ENCODE data around the gene PRAC1. TPM values are rescaled to one million over a fixed set of nuclear protein-coding genes. Genes with fewer than 3 reads are reported as not detected.

PRAC1 gene
- polyA plus RNA-seq, 1 of the 3 experiments (the other 2 are of a cell fraction) = not detected

- no peak for DNase-seq
- H4K20me1 ChIP-seq (ENCODE audit: insufficient read depth) = no peaks in the 10 kb centered on the region
- H3K27ac ChIP-seq (ENCODE audit: low read depth in 2 of 2, low read length in 1 of 2) = no peak overlapping the region
- ChIA-PET CTCF (interaction anchor here (0.9 to 3.4 kb wide), 7 partner anchors 14 to 293 kb away, joined by 3 to 20 read pairs (median 7); partner anchors contain the start of gene PRAC2), POLR2A (no interaction called here)
- H3K9me2 ChIP-seq = no peaks in the 10 kb centered on the region
- no peaks in the 10 kb centered on the region for H3K4me1 ChIP-seq (ENCODE audit: control insufficient read depth in 1 of 2, insufficient read depth in 2 of 2, low read depth in 1 of 2, low read length in 1 of 2)
- H3K27me3 ChIP-seq (ENCODE audit: insufficient read depth) = peaks cover 98% of the 10 kb centered on the region
- no peaks in the 10 kb centered on the region for H3F3A ChIP-seq (replicated peaks; ENCODE audit: insufficient read depth)
- no peaks in the 10 kb centered on the region for H3K79me2 ChIP-seq (ENCODE audit: insufficient read depth)
- no peak overlapping the region for H3K4me2 ChIP-seq
- H3K9ac ChIP-seq = no peak overlapping the region
- no peak for TF ChIP-seq FOXJ3 (CRISPR knock-in tag; IDR thresholded peaks at IDR 0.05)
- TF ChIP-seq GABPA (IDR thresholded peaks at IDR 0.05; ENCODE audit: low read depth) = no peak
- TF ChIP-seq, protein P1, sequence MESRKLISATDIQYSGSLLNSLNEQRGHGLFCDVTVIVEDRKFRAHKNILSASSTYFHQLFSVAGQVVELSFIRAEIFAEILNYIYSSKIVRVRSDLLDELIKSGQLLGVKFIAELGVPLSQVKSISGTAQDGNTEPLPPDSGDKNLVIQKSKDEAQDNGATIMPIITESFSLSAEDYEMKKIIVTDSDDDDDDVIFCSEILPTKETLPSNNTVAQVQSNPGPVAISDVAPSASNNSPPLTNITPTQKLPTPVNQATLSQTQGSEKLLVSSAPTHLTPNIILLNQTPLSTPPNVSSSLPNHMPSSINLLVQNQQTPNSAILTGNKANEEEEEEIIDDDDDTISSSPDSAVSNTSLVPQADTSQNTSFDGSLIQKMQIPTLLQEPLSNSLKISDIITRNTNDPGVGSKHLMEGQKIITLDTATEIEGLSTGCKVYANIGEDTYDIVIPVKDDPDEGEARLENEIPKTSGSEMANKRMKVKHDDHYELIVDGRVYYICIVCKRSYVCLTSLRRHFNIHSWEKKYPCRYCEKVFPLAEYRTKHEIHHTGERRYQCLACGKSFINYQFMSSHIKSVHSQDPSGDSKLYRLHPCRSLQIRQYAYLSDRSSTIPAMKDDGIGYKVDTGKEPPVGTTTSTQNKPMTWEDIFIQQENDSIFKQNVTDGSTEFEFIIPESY (IDR thresholded peaks at IDR 0.05; ENCODE audit: borderline replicate concordance, low read depth) = no peak
- no peak for TF ChIP-seq FOSL2 (IDR thresholded peaks at IDR 0.05; ENCODE audit: borderline replicate concordance, low read depth)
- no peak for TF ChIP-seq MXI1 (IDR thresholded peaks at IDR 0.05; ENCODE audit: low read depth, low read length)
- TF ChIP-seq MEF2A (IDR thresholded peaks at IDR 0.05; ENCODE audit: borderline replicate concordance, low read depth) = no peak
- no peak for TF ChIP-seq YY1 (IDR thresholded peaks at IDR 0.05; ENCODE audit: low read depth)
- no peak for TF ChIP-seq IRF3 (IDR thresholded peaks at IDR 0.05; ENCODE audit: low read depth, low read length)
- no peak for TF ChIP-seq EP300 (IDR thresholded peaks at IDR 0.05; ENCODE audit: borderline replicate concordance in 1 of 2, low read depth in 1 of 2, low read length in 1 of 2)
- no peak for TF ChIP-seq NRF1 (IDR thresholded peaks at IDR 0.05; ENCODE audit: low read depth, low read length)
- no peak for TF ChIP-seq TAF1 (IDR thresholded peaks at IDR 0.05; ENCODE audit: borderline replicate concordance, low read depth, low read length)
- no peak for TF ChIP-seq CHD2 (IDR thresholded peaks at IDR 0.05; ENCODE audit: low read length, partially characterized antibody)
- TF ChIP-seq PBX3 (IDR thresholded peaks at IDR 0.05) = no peak
- TF ChIP-seq JUND (IDR thresholded peaks at IDR 0.05) = no peak
- no peak for TF ChIP-seq EZH2phosphoT487 (IDR thresholded peaks at IDR 0.05; ENCODE audit: borderline replicate concordance, low read depth)
- TF ChIP-seq TCF12 (IDR thresholded peaks at IDR 0.05) = no peak
- TF ChIP-seq SMC3 (IDR thresholded peaks at IDR 0.05; ENCODE audit: low read depth, low read length) = no peak
- no peak for TF ChIP-seq GATA2 (CRISPR knock-in tag; IDR thresholded peaks at IDR 0.05)
- TF ChIP-seq TEAD4 (IDR thresholded peaks at IDR 0.05; ENCODE audit: borderline replicate concordance, insufficient read depth) = no peak
- no peaks in the 10 kb centered on the region for H3K9me3 ChIP-seq
- WGBS (ENCODE audit: low lambda C conversion rate) = 19% methylated on average over 30 of the region's 37 CpGs
- no peaks in the 10 kb centered on the region for H3K36me3 ChIP-seq (replicated peaks in 1 of 2; ENCODE audit: control insufficient read depth in 1 of 2, insufficient read depth in 2 of 2, low read length in 1 of 2)
- no peak overlapping the region for H2AFZ ChIP-seq (ENCODE audit: low read depth)
- H3K4me3 ChIP-seq (ENCODE audit: low read depth in 2 of 2, low read length in 1 of 2) = no peak overlapping the region
Observed at GRCh38 chr17:48738803-48739526, 16.6 kb upstream of the PRAC1 start.

All from SK-N-SH (cell line).